PC-3 (cell line): ENCODE measurements around the gene IKBKE.

Experiments used
- CTCF ChIP-seq: fragments of 300-600 bp; sonication (generic); conservative IDR thresholded peaks from 2 replicates; pipeline ENCODE4 v1.5.1; 2017; ENCODE audit warnings: antibody characterized with exemption, low read depth, mild to moderate bottlenecking, low read length
- EZH2 ChIP-seq: fragments of 300-600 bp; sonication (generic); IDR thresholded peaks from one replicate; pipeline ENCODE4 v1.6.1; 2017; ENCODE audit warnings: antibody characterized with exemption, mild to moderate bottlenecking, low read length; ENCODE audit not compliant: unreplicated experiment
- EZH2phosphoT487 ChIP-seq: fragments of 300-600 bp; sonication (generic); IDR thresholded peaks from 2 replicates; pipeline ENCODE4 v1.6.1; 2018; ENCODE audit warnings: mild to moderate bottlenecking, antibody characterized with exemption, low read length, borderline replicate concordance

- TF ChIP-seq CTCF: no peak
- TF ChIP-seq EZH2phosphoT487: no peak
- TF ChIP-seq EZH2: no peak
These were observed 48.5 kb upstream of the IKBKE start for GRCh38 chr1:206421616-206422340.
